Thyroid gland (tissue), 4 donors: ENCODE data around the gene CACNA2D3.

Source experiments
- CTCF ChIP-seq, 6 experiments: fragments of 200-600 bp in 3 of 6; fragments of 450-650 bp in 3 of 6; sonication (generic) in 3 of 6; IDR thresholded peaks; one replicate each; pipeline ENCODE4 v1.5.1; 2016 to 2019; ENCODE audit warnings: antibody characterized with exemption in 6 of 6, mild to moderate bottlenecking in 2 of 6, inconsistent platforms in 1 of 6, moderate library complexity in 1 of 6
- POLR2A ChIP-seq, 2 donors: fragments of 450-650 bp; IDR thresholded peaks; one replicate each; pipeline ENCODE4 v1.6.1; 2017; ENCODE audit warnings: antibody characterized with exemption in 2 of 2, mild to moderate bottlenecking in 2 of 2, moderate library complexity in 1 of 2

- TF ChIP-seq CTCF (IDR thresholded peaks at IDR 0.05) (no peak), POLR2A (IDR thresholded peaks at IDR 0.05) (no peak)
These were observed 393.3 kb downstream of the CACNA2D3 start for GRCh38 chr3:54515441-54516213.
